Midbrain (tissue), 1 donor: ENCODE results near the gene TJP1.
A peak's percentile ranks its signal among the peaks of the same experiment; 100 is the strongest.
"Not testable (repeated sequence)": the region's sequence is repeated elsewhere in the genome, so short reads cannot be mapped to it uniquely, and the experiment has no call there.

Source experiments
- DNase-seq: peaks from one replicate; lab custom pipeline; 2025; lab: John Stamatoyannopoulos, UW

TJP1 gene

GRCh38 chr15:29838352-29839010, 16.2 kb upstream of the TJP1 start:
- no peak for DNase-seq

DNA sequence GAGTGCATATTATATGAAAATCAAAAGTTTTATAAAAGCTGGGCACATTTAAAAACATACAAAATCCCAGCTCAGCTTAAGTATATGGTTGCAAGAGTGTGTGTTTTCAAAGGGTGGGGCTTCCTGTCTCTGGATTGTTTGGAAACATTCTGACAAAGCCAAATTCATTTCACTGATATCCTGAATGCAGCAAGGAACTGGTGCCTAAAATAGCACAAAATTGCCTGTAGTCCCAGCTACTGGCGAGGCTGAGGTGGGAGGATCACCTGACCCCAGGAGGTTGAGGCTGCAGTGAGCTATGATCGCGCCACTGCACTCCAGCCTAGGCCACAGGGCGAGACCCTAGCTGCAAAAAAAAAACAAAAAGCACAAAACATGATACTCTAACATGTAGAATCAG, 13.0 kb upstream of the TJP1 start:
- no peak for DNase-seq

DNA sequence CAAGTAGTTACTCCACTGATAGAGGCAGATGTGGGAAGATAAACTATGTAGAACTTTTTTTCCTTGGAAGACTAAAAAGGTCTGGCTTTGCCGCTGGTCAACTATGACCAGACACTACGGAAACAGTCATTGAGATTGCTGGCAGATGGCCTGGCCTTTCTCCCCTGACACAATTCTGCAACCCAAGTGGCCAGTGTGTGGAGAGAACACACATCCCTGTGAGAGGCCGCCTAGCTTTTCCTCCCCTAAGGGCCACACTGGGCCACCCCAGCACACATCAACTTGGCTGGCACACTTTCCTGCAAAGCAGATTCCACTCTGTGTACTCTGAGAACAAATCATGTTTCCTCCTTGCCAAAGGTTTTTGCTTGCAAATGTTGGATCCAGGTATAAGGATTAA, 10.4 kb upstream of the TJP1 start:
- DNase-seq = no peak

- no peak for DNase-seq
Measured at GRCh38 chr15:29826908-29827820, 4.9 kb upstream of the TJP1 start.

DNA sequence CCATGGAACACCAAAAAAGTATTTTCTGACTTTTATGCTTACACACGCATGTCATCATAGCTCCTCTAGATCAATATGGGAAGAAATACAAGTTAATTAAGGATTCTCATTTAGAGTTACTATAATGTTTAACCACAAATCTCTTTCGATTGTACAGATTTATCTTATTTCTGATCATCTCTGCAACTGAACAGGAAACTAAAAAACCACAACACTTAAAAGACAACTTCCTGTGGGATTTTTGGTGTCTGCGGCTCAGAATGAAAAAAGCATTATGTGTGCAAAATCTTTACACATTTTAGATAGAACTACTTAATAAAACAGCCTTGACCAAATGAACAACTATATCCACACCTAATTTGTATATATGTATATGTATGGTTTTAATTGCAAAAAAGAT, 3.0 kb upstream of the TJP1 start:
- no peak for DNase-seq

DNA sequence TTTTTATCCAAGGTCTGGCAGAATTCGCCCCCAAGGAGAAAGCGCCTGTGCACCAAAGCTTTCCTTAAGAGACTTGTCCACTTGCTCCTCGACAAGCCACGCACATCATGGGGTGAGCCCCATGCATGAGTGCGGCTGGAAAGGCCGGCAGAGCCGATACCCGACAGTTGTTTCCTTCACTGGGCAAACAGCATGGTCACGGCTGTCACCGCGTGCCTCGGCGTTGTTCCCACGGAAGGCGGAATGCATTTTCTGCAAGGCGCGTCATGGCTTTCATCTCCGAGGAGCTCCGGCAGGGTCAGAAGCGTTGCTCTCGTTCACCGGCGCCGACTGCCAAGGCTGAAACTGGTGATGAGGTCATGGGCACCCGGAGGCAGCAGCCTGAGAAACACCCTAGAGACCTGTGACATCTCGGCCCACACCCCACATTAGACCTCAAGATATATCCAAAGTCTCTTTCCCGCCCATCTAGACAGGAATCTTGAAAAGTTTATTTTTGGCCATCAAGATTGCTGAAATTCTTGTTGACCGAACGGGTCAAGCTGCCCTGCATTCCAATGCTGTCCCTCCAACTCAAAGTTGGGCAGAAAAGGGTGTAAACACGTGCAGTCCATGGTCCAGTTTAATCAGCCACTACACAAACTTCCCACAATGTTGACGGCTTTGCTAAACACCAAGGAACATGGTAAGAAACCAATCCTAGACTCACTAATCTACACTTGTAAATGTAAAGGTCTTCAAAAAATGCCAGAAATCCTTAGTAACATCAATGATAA, 604 bp upstream of the TJP1 start:
- DNase-seq = peak; percentile 82

- DNase-seq = peak; percentile 39
Measured at GRCh38 chr15:29821416-29822099, 710 bp downstream of the TJP1 start.

GRCh38 chr15:29820394-29821154, 1.7 kb downstream of the TJP1 start:
- no peak for DNase-seq

DNA sequence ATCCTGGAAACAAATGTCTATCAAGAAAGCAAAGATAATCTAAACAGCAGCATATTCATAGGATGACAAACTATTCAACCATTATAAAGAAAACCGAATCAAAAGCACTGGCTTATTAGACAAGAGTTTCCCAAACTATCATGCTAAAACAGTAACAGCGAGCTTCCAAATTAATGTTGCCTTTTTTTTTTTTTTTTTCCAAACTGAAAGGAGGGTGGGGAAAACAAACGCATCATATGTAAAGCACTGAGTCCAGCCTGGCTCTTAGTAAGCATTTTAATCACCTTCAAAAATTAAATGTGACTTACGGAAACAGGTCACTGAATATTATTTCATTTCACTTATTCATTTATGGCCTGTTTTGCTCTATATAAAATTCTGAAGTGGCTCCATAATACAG, 2.3 kb downstream of the TJP1 start:
- DNase-seq = no peak

DNA sequence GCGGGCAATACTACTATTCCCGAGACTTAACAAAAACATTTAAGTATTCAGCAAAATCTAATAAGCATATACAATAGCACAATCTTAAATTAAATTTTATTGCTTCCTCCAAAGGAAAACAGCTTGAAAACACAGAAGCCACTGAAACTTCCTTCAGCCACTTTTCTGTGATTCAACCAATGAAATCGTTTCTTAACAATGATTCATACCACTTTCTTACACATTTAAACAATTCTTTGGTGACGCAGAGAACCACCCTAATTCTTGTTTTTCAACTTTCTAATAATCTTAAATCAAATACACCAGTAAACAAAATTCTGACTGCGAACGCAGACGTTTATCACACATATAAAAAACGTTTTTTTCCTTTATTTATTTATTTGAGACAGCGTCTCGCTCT, 4.1 kb downstream of the TJP1 start:
- DNase-seq = no peak

DNA sequence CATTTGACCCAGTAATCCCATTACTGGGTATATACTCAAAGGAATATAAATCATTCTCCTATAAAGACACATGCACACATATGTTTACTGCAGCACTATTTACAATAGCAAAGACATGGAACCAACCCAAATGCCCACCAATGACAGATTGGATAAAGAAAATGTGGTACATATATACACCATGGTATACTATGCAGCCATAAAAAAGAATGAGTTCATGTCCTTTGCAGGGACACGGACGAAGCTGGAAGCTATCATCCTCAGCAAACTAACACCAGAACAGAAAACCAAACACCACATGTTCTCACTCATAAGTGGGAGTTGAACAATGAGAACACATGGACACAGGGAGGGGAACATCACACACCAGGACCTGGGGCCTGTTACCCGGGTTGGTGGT, 4.8 kb downstream of the TJP1 start:
- not testable (repeated sequence) for DNase-seq

GRCh38 chr15:29815000-29815710, 7.1 kb downstream of the TJP1 start:
- DNase-seq = no peak

DNA sequence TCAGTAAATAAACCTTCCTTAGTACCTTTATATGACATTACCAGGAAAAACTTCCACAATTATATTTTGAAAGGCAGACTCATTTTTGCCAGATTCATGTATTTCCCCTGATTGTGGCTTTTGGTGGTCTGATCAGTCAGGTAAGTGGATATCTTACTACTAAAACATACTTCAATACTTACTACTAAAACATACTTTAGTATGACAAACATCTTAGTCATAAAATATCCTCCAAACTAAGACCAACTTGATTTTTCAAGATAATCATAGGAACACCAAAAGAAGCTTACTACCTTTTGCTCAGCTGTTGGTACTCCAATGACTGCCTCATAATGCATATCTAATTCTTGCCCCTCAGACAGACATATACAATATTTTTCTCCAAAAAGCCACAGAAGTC, 9.3 kb downstream of the TJP1 start:
- DNase-seq = no peak

GRCh38 chr15:29812384-29812694, 9.9 kb downstream of the TJP1 start:
- no peak for DNase-seq

GRCh38 chr15:29811691-29812383, 10.4 kb downstream of the TJP1 start:
- DNase-seq = no peak

DNA sequence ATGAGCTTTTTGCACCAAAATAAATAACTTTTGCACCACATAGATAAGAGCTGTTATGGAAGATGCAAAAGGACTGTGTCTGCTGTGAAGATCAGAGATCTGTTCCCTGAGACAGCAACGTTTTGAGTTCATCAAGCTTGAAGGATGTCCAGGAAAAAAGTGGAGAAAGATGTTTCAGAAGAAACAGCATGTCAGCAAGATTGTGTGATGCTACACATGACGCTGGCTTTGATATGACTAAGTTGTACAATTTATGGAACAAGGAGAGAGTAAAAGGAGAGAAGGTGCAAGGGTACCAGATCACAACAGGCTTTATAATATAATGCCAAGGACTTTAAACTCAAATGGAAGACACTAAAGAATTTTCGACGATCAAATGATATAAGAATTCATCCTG, 16.6 kb downstream of the TJP1 start:
- no peak for DNase-seq

GRCh38 chr15:29805043-29805707, 17.1 kb downstream of the TJP1 start:
- peak; percentile 85 for DNase-seq

DNA sequence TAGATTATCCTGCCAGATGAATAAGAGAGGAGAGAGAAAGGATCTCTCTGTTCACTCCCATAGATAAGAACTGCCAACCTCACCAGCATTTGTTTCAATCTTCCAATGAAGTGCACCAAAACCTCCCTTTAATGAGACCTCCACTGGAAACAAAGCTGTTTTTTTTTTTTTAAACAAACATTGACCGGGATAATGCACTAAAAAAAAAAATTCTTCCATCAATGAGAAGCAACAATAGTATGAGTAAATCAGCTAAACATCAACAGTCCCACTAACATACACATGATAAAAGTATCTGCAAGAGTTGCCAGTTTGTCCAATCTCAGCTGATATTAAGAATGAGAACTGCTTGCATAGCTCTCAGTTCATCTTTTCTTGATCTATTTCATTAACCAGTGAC, 19.9 kb downstream of the TJP1 start:
- no peak for DNase-seq

- DNase-seq = no peak
Measured at GRCh38 chr15:29800491-29801366, 21.5 kb downstream of the TJP1 start.
